GM23338 (cell line): ENCODE data around the gene RRBP1.

Experiments
- CREB1 ChIP-seq: fragments of 250-450 bp; sonication (Bioruptor Pico); IDR thresholded peaks from 2 replicates; pipeline ENCODE4 v1.5.0; 2020; ENCODE audit warnings: low read depth, mild to moderate bottlenecking, moderate library complexity
- CTCF ChIP-seq, 2 experiments: fragments of 200-600 bp in 1 of 2; sonication (generic) in 1 of 2; conservative IDR thresholded peaks; 2 replicates each; pipeline versions ENCODE4 v1.5.1 to v1.6.1; 2016 to 2017; ENCODE audit warnings: antibody characterized with exemption in 2 of 2, low read depth in 2 of 2, mild to moderate bottlenecking in 2 of 2, moderate library complexity in 1 of 2
- EZH2 ChIP-seq: fragments of 200-600 bp; sonication (generic); IDR thresholded peaks from one replicate; pipeline ENCODE4 v1.8.0; 2017; ENCODE audit warnings: antibody characterized with exemption, mild to moderate bottlenecking, low read depth; ENCODE audit not compliant: unreplicated experiment
- EZH2phosphoT487 ChIP-seq: fragments of 200-600 bp; sonication (generic); IDR thresholded peaks from one replicate; pipeline ENCODE4 v1.8.1; 2018; ENCODE audit warnings: antibody characterized with exemption; ENCODE audit not compliant: unreplicated experiment
- NANOG ChIP-seq: IDR thresholded peaks from 2 replicates; pipeline ENCODE4 v1.6.1; 2016; ENCODE audit warnings: antibody characterized with exemption, borderline replicate concordance
- POLR2AphosphoS5 ChIP-seq: IDR thresholded peaks from 2 replicates; pipeline ENCODE4 v1.6.1; 2016; ENCODE audit warnings: antibody characterized with exemption, low read depth
- STAT1 ChIP-seq: IDR thresholded peaks from one replicate; pipeline ENCODE4 v1.6.1; 2016; ENCODE audit warnings: antibody characterized with exemption; ENCODE audit not compliant: unreplicated experiment
- ZNF114 ChIP-seq: fragments of 250-450 bp; sonication (Bioruptor Pico); IDR thresholded peaks from 2 replicates; pipeline ENCODE4 v1.5.0; 2020; ENCODE audit warnings: mild to moderate bottlenecking, moderate library complexity

- TF ChIP-seq EZH2phosphoT487 (no peak), CTCF (conservative IDR thresholded peaks at IDR 0.05; ENCODE audit: low read depth in 2 of 2) (no peak), EZH2 (no peak), CREB1 (CRISPR knock-in tag) (no peak), POLR2AphosphoS5 (no peak), ZNF114 (CRISPR knock-in tag) (no peak), NANOG (no peak), STAT1 (no peak)
Observed at GRCh38 chr20:17657898-17658647, 24.0 kb downstream of the RRBP1 start.
